Stomach (tissue), 9 donors: ENCODE measurements around the gene HNRNPUL1. TPM values are rescaled to one million over a fixed set of nuclear protein-coding genes. Genes with fewer than 3 reads are reported as not detected.

Source experiments
- DNase-seq, 2 donors: peaks; one replicate each; pipeline versions ENCODE4 v3.0.0 to v3.0.0-alpha.2; 2013 to 2019
- H3K27ac ChIP-seq, 5 donors: fragments of 200-600 bp in 4 of 5; sonication (generic) in 4 of 5; one replicate each; pipeline ENCODE4 v1.5.1; 2013 to 2019; ENCODE audit warnings: mild to moderate bottlenecking in 1 of 5, moderate library complexity in 1 of 5
- H3K27me3 ChIP-seq, 3 donors: fragments of 200-600 bp; sonication (generic); one replicate each; pipeline ENCODE4 v1.5.1; 2017 to 2019; ENCODE audit warnings: mixed run types in 1 of 3
- H3K36me3 ChIP-seq, 4 donors: fragments of 200-600 bp; sonication (generic); 1 replicate in 3 of 4; 2 replicates in 1 of 4; pipeline ENCODE4 v1.5.1; 2016 to 2019
- H3K4me1 ChIP-seq, 4 donors: fragments of 200-600 bp; sonication (generic); one replicate each; pipeline ENCODE4 v1.5.1; 2016 to 2019
- H3K4me3 ChIP-seq, 4 donors: fragments of 200-600 bp; sonication (generic) in 3 of 4; one replicate each; pipeline ENCODE4 v1.5.1; 2016 to 2019; ENCODE audit warnings: mild to moderate bottlenecking in 1 of 4
- H3K9me3 ChIP-seq, 4 donors: fragments of 200-600 bp; sonication (generic); one replicate each; pipeline ENCODE4 v1.5.1; 2016 to 2019
- CTCF ChIP-seq, 7 experiments: fragments of 450-650 bp in 4 of 7; fragments of 200-600 bp in 3 of 7; sonication (generic) in 3 of 7; IDR thresholded peaks; one replicate each; pipeline ENCODE4 v1.5.1; 2016 to 2019; ENCODE audit warnings: antibody characterized with exemption in 7 of 7, control low read depth in 2 of 7, mild to moderate bottlenecking in 1 of 7
- EP300 ChIP-seq: sonication (generic); formaldehyde crosslinking; IDR thresholded peaks from one replicate; pipeline ENCODE4 v1.6.1; 2017; ENCODE audit warnings: antibody characterized with exemption
- POLR2A ChIP-seq, 4 donors: fragments of 450-650 bp; IDR thresholded peaks; one replicate each; pipeline ENCODE4 v1.6.1; 2016; ENCODE audit warnings: antibody characterized with exemption in 4 of 4, control low read depth in 2 of 4, mild to moderate bottlenecking in 1 of 4, moderate library complexity in 1 of 4
- POLR2AphosphoS5 ChIP-seq, 3 donors: sonication (generic); formaldehyde crosslinking; IDR thresholded peaks; one replicate each; pipeline ENCODE4 v1.6.1; 2016; ENCODE audit warnings: antibody characterized with exemption in 3 of 3
- WGBS, 5 donors: extraction: QIAGEN DNeasy Blood & Tissue Kit in 3 of 5; methylation state at CpG; one replicate each; pipeline versions ENCODE4 v1.1.5 to v1.1.7; 2013 to 2018; 5-methylcytosine and 5-hydroxymethylcytosine counted together
- intact Hi-C: fragments of 100-400 bp; cut with DNase I; formaldehyde crosslinking; loops from one replicate; pipeline ENCODE4 v1.15.1; 2023; ENCODE audit warnings: low total_unique reads
- polyA plus RNA-seq, 3 donors: library from polyadenylated mRNA; stranded (reverse); fragments of 200-250 nt; gene quantifications; one replicate each; pipeline ENCODE4 v1.2.3, GENCODE V29; 2013
- total RNA-seq, 5 donors: library from RNA; depleted of rRNA; stranded (reverse); fragments of >200 nt; gene quantifications; one replicate each; pipeline versions ENCODE4 v1.1.0 to v1.2.3, GENCODE V29; 2014 to 2016
- donor health status: healthy with polysubstance abuse.
- donor health status: Bipolar disorder and iron deficiency.
- donor health status: healthy.

Gene HNRNPUL1
- total and polyA plus RNA-seq, 8 donors = 47.8 to 319 (median 91.8) TPM

- WGBS, 5 donors = 38 to 51% (median 50%) methylated on average over 8 of the region's 8 CpGs
- Histone ChIP-seq H3K4me1 (peaks cover 20 to 72% (median 46%) of the 10 kb centered on the region in 4 donors), H3K27me3 (peaks cover 0 to 30% (median 30%) of the 10 kb centered on the region in 3 donors), H3K27ac (peak overlapping the region; percentile 8 to 94 (median 90)), H3K4me3 (no peak overlapping the region), H3K36me3 (peaks cover 0 to 11% (median 5%) of the 10 kb centered on the region in 4 donors), H3K9me3 (no peaks in the 10 kb centered on the region)
- DNase-seq = no peak
- TF ChIP-seq POLR2A (IDR thresholded peaks at IDR 0.05) (no peak), POLR2AphosphoS5 (IDR thresholded peaks at IDR 0.05) (peak in 1 of 3 donors; percentile 35), EP300 (no peak)
- intact Hi-C loops = loop anchor here (5.0 kb wide), 1 partner anchor 34 kb away; no protein-coding TSS in a partner anchor
Observed at GRCh38 chr19:41223431-41224234, 40.5 kb upstream of the HNRNPUL1 start.

DNA sequence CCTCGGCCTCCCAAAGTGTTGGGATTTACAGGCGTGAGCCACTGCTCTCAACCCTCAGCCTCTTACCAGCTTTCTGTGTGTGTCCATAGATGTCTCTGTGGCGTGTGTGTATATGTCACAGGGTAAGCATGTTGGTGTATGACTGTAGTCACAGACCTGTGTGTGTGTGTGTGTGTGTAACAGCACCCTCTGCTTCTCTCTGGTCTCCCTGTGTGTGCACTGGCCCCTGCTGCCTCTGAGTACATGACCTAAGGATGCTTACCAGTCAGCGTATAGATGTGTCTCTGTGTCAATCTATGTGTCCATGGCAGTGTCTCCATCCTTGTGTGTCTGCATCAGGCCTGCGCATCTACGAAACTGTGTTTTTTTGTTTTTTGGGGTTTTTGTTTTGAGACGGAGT is 39.5 kb upstream of the HNRNPUL1 start:
- peak overlapping the region in 4 of 5 donors; percentile 81 to 94 (median 90) for H3K27ac ChIP-seq
- H3K36me3 ChIP-seq = peaks cover 0 to 11% (median 5%) of the 10 kb centered on the region in 4 donors
- no peak for DNase-seq
- peaks cover 0 to 22% (median 20%) of the 10 kb centered on the region in 3 donors for H3K27me3 ChIP-seq
- H3K4me3 ChIP-seq = no peak overlapping the region
- no peaks in the 10 kb centered on the region for H3K9me3 ChIP-seq
- intact Hi-C loops = loop anchor here (5.0 kb wide), 1 partner anchor 33 kb away; no protein-coding TSS in a partner anchor
- 92 to 96% (median 95%) methylated on average over 6 to 7 of the region's 7 CpGs for WGBS, 5 donors
- TF ChIP-seq EP300 (no peak), POLR2AphosphoS5 (IDR thresholded peaks at IDR 0.05) (no peak), CTCF (IDR thresholded peaks at IDR 0.05) (no peak), POLR2A (IDR thresholded peaks at IDR 0.05) (no peak)
- peaks cover 20 to 71% (median 39%) of the 10 kb centered on the region in 4 donors for H3K4me1 ChIP-seq

DNA sequence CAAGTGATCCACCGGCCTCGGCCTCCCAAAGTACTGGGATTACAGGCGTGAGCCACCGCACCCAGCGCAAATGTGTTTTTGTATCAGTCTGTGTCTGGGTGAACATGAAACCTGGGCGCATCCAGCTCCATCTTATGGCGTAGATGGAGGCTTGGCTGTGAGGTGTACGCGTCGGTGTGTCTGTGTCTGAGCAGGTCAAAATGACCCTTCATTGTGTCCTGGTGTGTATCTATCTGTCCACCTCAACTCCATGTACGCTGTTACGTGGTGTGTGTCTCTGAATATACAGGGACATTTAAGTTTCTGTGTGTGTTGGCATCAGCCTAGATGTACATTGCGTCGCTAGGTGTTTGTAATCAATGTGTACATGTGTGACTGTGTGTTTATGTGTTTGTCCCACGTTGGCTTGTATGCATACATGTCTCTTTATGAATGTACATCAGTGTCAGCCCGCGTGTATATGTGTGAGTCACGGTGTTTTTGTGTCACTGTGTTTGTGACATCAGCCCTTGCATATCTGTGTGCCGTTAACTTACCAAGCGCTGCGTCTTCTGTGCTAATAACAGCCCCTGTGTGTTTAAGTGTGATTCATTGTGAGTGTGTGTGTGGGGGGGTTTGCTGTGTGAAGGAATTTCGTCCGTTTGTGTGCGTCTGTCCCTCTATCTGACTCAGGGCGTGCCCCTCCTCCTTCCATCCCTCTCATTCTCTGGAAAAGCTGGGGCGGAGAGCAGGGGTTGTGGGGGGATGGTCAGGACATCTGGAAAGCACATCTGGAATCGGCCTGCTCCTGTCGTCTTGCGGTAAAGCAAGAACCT is 38.7 kb upstream of the HNRNPUL1 start:
- 45 to 52% (median 46%) methylated on average over 23 to 29 of the region's 29 CpGs for WGBS, 5 donors
- Histone ChIP-seq H3K4me1 (peaks cover 20 to 71% (median 37%) of the 10 kb centered on the region in 4 donors), H3K4me3 (peak overlapping the region; percentile 43 to 56 (median 52)), H3K27me3 (peaks cover 0 to 15% (median 12%) of the 10 kb centered on the region in 3 donors), H3K27ac (peak overlapping the region; percentile 77 to 94 (median 90)), H3K9me3 (no peaks in the 10 kb centered on the region), H3K36me3 (peaks cover 0 to 11% (median 5%) of the 10 kb centered on the region in 4 donors)
- TF ChIP-seq POLR2AphosphoS5 (IDR thresholded peaks at IDR 0.05) (peak in 2 of 3 donors; percentile 67 to 74), EP300 (no peak)
- intact Hi-C loops = no loop called here
- peak; percentile 35 to 88 for DNase-seq

- Histone ChIP-seq H3K4me3 (peak overlapping the region; percentile 43 to 56 (median 52)), H3K9me3 (no peaks in the 10 kb centered on the region), H3K27ac (peak overlapping the region; percentile 77 to 94 (median 90)), H3K36me3 (peaks cover 0 to 16% (median 4%) of the 10 kb centered on the region in 4 donors), H3K27me3 (peaks cover 0 to 11% (median 8%) of the 10 kb centered on the region in 3 donors), H3K4me1 (peaks cover 20 to 64% (median 33%) of the 10 kb centered on the region in 4 donors)
- intact Hi-C loops = no loop called here
- no peak for TF ChIP-seq EP300
- TF ChIP-seq CTCF (IDR thresholded peaks at IDR 0.05) = peak in 2 of 7 experiments; percentile 12 to 18
- peak in 2 of 3 donors; percentile 10 to 16 for TF ChIP-seq POLR2AphosphoS5 (IDR thresholded peaks at IDR 0.05)
- no peak for TF ChIP-seq POLR2A (IDR thresholded peaks at IDR 0.05)
- 1 to 10% (median 4%) methylated on average over 20 to 67 of the region's 67 CpGs for WGBS, 5 donors
- peak; percentile 62 to 89 for DNase-seq
Observed at GRCh38 chr19:41226053-41226873, 37.9 kb upstream of the HNRNPUL1 start.
